Tibial artery (tissue), 4 donors: ENCODE measurements around the gene OR14A2.

Experiments used
- DNase-seq, 2 donors: peaks; one replicate each; pipeline ENCODE4 v3.0.0-alpha.2; 2019
- H3K27ac ChIP-seq, 2 donors: fragments of 200-600 bp; sonication (generic) in 1 of 2; 1 replicate in 1 of 2; 2 replicates in 1 of 2; pipeline ENCODE4 v1.5.1; 2018 to 2019; ENCODE audit warnings: mild to moderate bottlenecking in 1 of 2
- H3K27me3 ChIP-seq, 2 donors: fragments of 200-600 bp; sonication (generic) in 1 of 2; one replicate each; pipeline versions ENCODE4 v1.5.1 to v1.6.0; 2016 to 2019
- H3K36me3 ChIP-seq, 3 donors: fragments of 200-600 bp; sonication (generic) in 2 of 3; one replicate each; pipeline ENCODE4 v1.5.1; 2016 to 2019; ENCODE audit warnings: mild to moderate bottlenecking in 2 of 3
- H3K4me1 ChIP-seq, 4 donors: fragments of 200-600 bp; sonication (generic) in 2 of 4; 1 replicate in 3 of 4; 2 replicates in 1 of 4; pipeline ENCODE4 v1.5.1; 2016 to 2019
- H3K4me3 ChIP-seq, 2 donors: fragments of 200-600 bp; sonication (generic) in 1 of 2; 1 replicate in 1 of 2; 2 replicates in 1 of 2; pipeline ENCODE4 v1.5.1; 2018 to 2019; ENCODE audit warnings: mild to moderate bottlenecking in 2 of 2
- H3K9me3 ChIP-seq, 3 donors: fragments of 200-600 bp; sonication (generic) in 1 of 3; one replicate each; pipeline ENCODE4 v1.5.1; 2016 to 2019
- intact Hi-C: fragments of 100-400 bp; cut with DNase I; formaldehyde crosslinking; loops from one replicate; pipeline ENCODE4 v1.15.0; 2023; ENCODE audit warnings: low total_unique reads
- TF ChIP-seq, protein P1 (sequence below), 2 experiments: fragments of 200-600 bp in 1 of 2; fragments of 450-650 bp in 1 of 2; IDR thresholded peaks; one replicate each; pipeline ENCODE4 v1.5.1; 2017 to 2019; ENCODE audit warnings: antibody characterized with exemption in 2 of 2, mild to moderate bottlenecking in 1 of 2, moderate library complexity in 1 of 2

OR14A2 gene

DNA sequence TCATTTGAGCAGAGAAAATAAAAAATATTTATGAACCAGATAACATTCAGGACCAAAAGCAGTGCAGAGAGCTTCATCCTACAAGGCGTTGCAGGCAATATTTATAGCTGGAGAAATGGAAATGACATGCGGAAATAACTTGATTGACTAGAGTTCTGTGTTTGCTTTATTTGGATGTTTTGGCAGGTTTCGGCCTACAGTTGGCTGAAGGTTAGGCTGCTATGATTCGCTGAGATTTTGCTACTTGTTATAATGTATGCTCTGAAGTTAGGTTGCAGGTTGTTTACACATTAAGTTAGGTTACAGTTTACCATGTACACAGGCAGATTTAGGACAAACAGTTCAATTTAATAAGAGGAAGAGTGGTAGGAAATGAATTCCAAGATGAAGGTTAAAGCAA lies 67.8 kb downstream of the OR14A2 start:
- Histone ChIP-seq H3K36me3 (no peaks in the 10 kb centered on the region), H3K4me3 (no peak overlapping the region), H3K27ac (no peak overlapping the region), H3K27me3 (no peaks in the 10 kb centered on the region), H3K4me1 (no peaks in the 10 kb centered on the region), H3K9me3 (no peaks in the 10 kb centered on the region)
- DNase-seq: no peak
- intact Hi-C loops: no loop called here
- TF ChIP-seq, protein P1, sequence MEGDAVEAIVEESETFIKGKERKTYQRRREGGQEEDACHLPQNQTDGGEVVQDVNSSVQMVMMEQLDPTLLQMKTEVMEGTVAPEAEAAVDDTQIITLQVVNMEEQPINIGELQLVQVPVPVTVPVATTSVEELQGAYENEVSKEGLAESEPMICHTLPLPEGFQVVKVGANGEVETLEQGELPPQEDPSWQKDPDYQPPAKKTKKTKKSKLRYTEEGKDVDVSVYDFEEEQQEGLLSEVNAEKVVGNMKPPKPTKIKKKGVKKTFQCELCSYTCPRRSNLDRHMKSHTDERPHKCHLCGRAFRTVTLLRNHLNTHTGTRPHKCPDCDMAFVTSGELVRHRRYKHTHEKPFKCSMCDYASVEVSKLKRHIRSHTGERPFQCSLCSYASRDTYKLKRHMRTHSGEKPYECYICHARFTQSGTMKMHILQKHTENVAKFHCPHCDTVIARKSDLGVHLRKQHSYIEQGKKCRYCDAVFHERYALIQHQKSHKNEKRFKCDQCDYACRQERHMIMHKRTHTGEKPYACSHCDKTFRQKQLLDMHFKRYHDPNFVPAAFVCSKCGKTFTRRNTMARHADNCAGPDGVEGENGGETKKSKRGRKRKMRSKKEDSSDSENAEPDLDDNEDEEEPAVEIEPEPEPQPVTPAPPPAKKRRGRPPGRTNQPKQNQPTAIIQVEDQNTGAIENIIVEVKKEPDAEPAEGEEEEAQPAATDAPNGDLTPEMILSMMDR (IDR thresholded peaks at IDR 0.05): no peak

DNA sequence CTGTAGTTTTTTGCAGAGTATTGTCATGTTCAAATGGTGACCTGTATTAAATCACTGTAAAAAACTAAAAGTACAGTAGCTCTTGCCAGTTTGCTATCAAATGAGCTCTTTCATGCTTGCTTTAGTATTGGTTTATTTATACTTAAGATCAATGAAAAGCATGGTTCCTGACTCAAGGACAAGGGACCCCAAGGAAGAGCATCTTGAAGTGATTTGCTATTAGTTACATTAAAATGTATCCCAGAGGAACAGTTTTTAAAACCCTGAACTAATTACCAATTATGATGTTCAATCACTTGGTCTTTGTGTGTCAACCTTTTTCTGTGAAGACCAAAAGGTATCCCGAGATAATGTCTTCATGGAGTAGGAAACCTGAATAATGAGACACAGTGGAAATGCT lies 68.3 kb downstream of the OR14A2 start, which contains the start of gene OR13G1:
OR13G1 (minus strand) TSS at position 101 of the 400 bp plus-strand sequence. CDS start 6,698 bp downstream, outside the sequence.
- no peaks in the 10 kb centered on the region for H3K36me3 ChIP-seq
- no peaks in the 10 kb centered on the region for H3K9me3 ChIP-seq
- no peak for DNase-seq
- intact Hi-C loops: no loop called here
- no peaks in the 10 kb centered on the region for H3K27me3 ChIP-seq
- no peak within 1 kb of the TSS for H3K27ac ChIP-seq
- H3K4me1 ChIP-seq: no peaks in the 10 kb centered on the region
- no peak within 1 kb of the TSS for H3K4me3 ChIP-seq
- TF ChIP-seq, protein P1 (IDR thresholded peaks at IDR 0.05): no peak
